Stimulated activated naive CD8-positive, alpha-beta T cell treated with anti-CD3 and anti-CD28 coated beads, Interleukin-15, Interleukin-2, amounts not matched to agents 100 U/mL and 50 U/mL, for 24 hours (primary cell): ENCODE measurements around the gene ACBD4.

Experiments
- ATAC-seq: fragments of 150-1000 bp; cut with Tn5 transposase; one replicate; pipeline ENCODE4 v1.10.0; 2021
- DNase-seq: peaks from one replicate; pipeline ENCODE4 v3.0.0; 2021

ACBD4 gene

GRCh38 chr17:45136846-45137560, 1.5 kb downstream of the ACBD4 start:
- DNase-seq = no peak
- ATAC-seq = no peak

- no peak for DNase-seq
- ATAC-seq = no peak
Observed at GRCh38 chr17:45137561-45138305, 2.2 kb downstream of the ACBD4 start.

GRCh38 chr17:45138911-45139532, 3.5 kb downstream of the ACBD4 start:
- no peak for ATAC-seq
- no peak for DNase-seq

DNA sequence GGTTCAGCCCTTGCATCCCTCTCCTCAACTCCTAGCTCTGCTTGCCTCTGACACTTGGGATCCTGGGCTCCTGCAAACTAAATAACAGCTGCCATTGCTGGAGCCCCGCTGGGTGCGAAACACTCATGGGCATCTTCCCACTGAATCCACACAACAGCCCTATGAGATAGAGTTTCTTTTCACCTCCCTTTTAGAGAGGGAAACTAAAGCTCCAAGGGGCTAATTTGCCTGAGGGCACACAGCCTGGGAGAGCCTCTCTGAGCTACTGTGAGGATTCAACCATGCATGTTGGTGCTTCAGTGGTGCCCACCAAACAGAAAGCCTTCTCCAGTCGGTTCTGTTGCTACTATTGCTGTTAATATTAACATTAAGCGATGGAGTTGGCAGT, 4.0 kb downstream of the ACBD4 start:
- DNase-seq = no peak
- no peak for ATAC-seq

GRCh38 chr17:45143094-45143670, 7.7 kb downstream of the ACBD4 start:
- no peak for DNase-seq
- ATAC-seq = no peak

DNA sequence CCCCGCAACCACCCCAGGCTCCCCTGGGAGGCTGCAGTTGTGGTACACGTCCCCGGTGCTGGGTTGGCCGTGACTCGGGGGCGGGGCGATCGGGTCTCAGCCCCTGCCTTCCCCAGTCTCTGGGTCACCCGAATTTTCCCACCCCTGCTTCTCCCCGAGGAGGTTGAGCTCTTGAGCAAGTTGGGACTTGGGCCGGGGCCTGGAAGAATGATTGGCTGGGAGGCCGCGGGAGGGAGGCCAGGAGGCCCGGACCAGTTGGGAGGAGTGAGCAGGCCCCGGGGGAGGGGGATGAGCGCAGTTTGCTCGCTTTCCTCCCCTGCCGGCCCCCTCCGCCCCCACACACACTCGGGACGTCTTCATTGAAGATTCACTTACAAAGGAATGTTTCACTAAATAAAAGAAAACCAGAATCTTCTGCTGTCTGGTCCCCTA, 8.3 kb downstream of the ACBD4 start:
- DNase-seq (peak; percentile 59), ATAC-seq (no peak)

DNA sequence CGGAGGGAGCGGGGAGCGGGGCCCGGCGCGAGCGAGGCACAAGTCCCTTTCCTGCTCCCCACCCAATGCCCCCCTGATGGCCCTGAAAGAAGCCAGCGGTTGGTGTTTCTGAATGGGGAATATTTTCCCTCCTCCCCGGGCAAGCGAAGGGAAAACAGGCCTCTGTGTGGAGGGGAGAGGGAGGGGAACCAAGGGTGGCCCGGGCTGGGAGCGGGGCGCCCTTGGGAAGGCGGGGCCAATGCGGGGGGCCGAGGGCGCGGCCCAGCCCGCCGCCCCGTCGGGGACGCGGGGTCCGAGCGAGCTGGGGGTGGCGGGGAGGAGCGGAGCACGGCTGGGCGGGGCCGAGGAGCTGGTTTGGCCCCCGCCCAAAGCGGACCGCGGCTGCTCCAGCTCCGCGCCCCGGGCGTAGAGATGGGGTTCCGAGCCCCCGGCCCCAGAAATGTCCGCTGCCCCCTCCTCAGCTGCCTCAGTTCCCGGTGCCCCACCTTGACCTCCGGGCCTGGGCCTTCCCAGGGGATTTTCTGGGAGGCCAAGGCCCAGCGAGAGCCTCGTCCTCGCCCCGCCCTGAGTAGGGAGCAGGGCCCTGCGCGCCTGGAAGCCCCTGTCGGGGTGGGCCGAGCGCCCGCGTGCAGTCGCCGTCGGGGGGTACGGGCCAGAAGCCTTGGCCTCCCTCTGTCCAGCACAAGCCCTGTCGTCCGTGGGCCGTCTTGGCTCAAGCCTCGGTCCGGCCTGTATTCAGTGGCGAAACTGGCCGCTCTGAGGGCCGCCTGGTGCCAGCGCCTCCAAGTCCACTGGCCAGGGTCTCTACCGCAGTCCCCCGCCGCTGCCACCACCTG, 8.9 kb downstream of the ACBD4 start:
- no peak for ATAC-seq

DNA sequence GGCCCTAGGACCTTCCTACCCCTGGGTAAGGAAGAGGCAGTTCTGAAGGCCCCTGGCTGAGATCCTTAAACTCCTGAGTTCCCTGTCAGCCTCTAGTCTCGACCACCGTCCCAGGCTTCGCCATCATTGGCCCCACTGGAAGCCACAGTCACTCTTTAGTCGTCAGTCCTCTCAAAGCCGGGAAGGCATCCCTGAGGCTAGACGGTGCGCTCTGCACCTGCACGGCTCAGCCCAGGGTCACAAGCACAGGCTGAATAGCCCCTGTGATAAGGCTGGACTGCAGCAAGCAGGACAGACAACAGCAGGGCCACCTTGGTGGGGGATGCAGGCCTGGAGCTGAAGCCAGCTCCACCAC, 9.5 kb downstream of the ACBD4 start:
- DNase-seq = no peak
- ATAC-seq = no peak

More for the DNA sequence above, 8.9 kb downstream of the ACBD4 start:
- DNase-seq = peak; percentile 48

DNA sequence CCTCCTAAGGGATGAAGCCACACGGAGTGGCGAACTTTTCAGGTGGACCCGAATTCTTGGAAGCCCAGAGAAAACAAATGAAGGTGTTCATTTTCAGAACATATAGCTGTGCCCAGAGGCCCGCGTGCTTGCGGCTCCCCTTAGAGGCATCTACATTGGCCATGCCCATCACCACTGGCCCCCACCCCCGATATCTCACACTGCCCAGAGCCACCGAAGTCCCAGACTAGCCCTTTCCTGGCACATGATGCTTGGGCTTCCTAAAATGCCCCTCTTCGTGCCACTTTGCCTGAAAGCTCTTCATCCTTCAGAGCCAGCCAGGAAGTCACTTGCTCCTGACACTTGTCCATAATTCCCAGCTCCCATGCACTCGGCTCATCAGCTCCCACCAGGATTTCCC, 10.7 kb downstream of the ACBD4 start:
- no peak for ATAC-seq
- no peak for DNase-seq

DNA sequence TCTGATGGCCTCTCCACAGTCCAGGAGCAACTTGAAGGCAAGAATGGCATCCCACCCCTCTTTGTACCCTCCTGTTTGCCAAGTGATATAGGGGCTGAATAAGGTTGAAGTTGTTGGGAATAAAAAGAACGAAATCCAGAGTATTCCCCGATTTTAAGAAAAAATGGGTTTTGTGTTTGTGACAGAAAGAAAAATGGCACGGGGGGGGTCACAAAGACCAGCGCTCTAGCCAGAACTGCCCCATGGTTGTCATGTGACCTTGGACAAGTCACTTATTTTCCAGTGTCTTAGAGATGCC, 11.1 kb downstream of the ACBD4 start:
- no peak for ATAC-seq

GRCh38 chr17:45146890-45147580, 11.5 kb downstream of the ACBD4 start:
- ATAC-seq = peak; percentile 1
- DNase-seq = no peak

More for the DNA sequence above, 11.1 kb downstream of the ACBD4 start:
- DNase-seq = no peak

DNA sequence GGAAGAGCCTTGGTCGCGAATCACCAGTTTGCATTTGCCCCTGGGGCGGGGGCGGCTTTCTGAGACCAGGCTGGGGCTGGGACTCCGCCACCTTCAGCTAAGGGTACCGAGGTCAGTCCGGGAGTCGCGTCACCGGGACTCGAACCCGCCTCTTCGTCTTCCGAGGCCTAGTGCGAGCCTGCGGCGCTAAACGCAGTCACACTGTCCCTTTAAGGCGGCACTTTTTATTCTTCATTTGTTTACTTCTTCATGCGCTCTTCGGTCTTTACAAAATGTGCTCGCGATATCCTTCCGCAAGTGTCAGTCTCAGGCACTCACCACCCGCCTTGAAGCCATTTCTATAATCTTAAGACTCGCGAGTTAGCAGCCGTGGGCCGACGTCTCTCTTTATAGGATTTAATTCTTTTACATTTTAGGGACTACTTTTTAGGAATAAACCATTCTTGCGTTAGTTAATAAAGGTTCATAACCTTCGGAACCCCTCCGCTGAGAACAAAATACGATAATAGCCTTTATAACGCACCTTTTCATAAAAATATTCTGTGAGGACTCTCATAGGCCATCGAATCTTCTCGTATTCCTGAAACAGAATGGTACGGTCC, 12.2 kb downstream of the ACBD4 start:
- DNase-seq (peak; percentile 82), ATAC-seq (peak; percentile 29)

DNA sequence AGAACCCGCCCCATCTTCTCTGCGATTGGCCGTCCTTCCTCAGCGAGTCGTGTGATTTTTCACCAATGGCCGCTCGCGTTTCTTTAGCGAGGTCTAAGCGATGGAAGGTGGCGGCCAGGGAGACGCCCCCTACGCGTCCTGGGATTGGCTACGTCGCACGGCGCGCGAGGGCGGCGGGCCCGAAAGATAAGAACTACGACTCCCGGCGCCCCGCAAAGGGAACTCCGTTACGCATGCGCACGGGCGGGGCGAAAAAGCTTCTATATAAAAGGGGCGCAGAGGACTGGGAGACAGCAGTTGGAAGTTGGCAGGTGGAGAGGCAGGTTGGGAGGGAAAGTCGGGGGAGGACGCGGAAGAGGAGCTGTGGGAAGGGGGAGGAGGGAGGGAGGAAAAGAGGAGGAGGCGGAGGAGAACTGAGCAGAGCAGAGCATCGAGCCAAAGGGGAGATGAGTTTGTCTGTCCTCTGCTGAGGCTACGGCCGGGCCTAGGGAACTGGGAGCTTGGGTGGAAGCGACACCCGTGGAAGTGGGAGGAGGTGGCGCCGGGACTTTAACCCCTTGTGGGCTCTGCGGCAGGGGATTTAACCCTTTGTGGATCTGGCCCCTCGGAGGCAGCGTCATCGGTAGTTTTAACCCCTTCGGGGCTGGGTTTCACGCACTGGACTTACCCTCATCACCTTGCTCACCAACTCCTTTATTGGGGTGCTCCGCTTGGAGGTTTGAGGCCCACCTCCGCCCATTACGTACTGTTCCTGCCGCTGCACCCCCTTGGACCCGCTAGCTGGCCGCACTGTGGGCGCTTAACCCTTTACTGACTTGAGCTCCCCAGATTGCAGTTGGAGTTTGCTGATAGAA, 12.9 kb downstream of the ACBD4 start, which contains the start of gene HEXIM1:
Gene HEXIM1 (plus strand): TSS at position 293 of the 854 bp plus-strand sequence. CDS start 716 bp downstream, outside the sequence.
- peak; percentile 99 for DNase-seq
- peak; percentile 83 for ATAC-seq

DNA sequence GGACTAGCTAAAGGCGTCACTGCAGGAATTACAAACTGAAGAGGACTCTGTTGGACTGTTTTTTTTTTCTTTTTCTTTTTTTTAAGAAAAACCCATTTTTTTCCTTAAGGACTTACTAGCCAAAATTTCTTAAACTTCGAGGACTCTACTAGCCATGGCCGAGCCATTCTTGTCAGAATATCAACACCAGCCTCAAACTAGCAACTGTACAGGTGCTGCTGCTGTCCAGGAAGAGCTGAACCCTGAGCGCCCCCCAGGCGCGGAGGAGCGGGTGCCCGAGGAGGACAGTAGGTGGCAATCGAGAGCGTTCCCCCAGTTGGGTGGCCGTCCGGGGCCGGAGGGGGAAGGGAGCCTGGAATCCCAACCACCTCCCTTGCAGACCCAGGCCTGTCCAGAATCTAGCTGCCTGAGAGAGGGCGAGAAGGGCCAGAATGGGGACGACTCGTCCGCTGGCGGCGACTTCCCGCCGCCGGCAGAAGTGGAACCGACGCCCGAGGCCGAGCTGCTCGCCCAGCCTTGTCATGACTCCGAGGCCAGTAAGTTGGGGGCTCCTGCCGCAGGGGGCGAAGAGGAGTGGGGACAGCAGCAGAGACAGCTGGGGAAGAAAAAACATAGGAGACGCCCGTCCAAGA, 13.7 kb downstream of the ACBD4 start:
- DNase-seq (peak; percentile 86), ATAC-seq (peak; percentile 48)

DNA sequence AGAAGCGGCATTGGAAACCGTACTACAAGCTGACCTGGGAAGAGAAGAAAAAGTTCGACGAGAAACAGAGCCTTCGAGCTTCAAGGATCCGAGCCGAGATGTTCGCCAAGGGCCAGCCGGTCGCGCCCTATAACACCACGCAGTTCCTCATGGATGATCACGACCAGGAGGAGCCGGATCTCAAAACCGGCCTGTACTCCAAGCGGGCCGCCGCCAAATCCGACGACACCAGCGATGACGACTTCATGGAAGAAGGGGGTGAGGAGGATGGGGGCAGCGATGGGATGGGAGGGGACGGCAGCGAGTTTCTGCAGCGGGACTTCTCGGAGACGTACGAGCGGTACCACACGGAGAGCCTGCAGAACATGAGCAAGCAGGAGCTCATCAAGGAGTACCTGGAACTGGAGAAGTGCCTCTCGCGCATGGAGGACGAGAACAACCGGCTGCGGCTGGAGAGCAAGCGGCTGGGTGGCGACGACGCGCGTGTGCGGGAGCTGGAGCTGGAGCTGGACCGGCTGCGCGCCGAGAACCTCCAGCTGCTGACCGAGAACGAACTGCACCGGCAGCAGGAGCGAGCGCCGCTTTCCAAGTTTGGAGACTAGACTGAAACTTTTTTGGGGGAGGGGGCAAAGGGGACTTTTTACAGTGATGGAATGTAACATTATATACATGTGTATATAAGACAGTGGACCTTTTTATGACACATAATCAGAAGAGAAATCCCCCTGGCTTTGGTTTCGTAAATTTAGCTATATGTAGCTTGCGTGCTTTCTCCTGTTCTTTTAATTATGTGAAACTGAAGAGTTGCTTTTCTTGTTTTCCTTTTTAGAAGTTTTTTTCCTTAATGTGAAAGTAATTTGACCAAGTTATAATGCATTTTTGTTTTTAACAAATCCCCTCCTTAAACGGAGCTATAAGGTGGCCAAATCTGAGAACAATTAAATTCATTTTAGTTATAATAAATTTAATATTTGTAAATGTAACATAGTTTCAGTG, 14.5 kb downstream of the ACBD4 start:
- peak; percentile 55 for DNase-seq
- ATAC-seq = no peak

DNA sequence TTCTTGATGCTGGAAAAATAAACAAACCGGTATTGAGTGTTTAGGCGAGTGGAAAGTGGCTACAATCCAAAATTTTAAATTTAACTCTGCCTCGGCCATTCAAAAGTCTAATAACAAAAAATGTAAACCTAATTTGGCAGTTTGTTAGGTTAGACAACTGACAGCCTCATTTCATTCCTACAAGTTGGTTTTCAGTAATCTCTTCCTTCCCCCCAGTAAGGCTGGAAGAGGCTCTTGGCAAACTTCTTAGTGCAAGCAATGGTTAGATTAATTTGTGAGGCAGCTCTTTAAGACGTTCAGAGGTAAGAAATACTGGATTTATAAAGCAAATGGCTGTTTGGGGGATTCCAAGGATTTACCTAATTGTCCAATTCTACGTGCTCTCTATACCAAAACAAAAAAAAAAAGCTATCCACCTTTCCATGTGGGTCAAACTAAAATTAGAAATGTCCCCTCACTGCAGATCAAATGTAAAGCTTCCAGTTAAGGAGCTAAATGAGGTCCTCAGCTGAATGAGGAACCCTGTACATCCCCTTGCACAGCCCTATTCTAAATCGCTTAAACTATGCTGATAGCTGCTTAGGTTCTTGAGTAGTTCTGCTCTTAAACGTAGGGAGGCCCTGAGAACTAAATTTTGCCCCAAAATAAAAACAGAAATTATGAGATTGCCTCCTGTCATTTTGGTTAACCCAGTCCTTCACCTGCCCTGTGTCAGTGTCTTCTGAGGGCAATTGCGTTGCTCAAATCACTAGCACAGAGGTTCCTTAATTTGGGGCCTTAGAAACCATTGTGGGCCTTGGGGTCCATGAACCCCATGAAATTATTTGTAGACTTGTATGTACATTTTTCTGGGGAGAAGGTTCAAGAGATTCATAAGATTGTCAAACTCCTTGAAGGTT, 15.7 kb downstream of the ACBD4 start:
- DNase-seq = no peak
- ATAC-seq = no peak

DNA sequence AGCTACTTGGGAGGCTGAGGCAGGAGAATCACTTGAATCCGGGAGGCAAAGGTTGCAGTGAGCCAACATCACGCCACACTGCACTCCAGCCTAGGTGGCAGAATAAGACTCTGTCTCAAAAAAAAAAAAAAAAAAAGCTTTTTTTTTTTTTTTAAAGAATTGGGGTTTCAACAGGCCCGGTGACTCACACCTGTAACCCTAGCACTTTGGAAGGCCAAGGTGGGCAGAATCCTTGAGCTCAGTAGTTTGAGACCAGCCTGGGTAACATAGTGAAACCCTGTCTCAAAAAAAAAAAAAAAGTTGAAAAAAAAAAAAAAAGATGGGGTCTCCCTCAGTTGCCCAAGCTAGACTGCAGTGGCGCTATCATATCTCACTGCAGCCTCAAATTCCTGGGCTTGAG, 19.5 kb downstream of the ACBD4 start:
- ATAC-seq (peak; percentile 20), DNase-seq (no peak)
